Caco-2 (cell line): ENCODE data around the gene ATAT1. TPM values are rescaled to one million over a fixed set of nuclear protein-coding genes. Genes with fewer than 3 reads are reported as not detected.

Source experiments
- BruUV-seq: library from RNA; stranded (reverse); fragments of 400-500 nt; replicated peaks from 2 replicates; lab custom pipeline; 2021; lab: Mats Ljungman, UMichigan
- CTCF ChIA-PET: fragments of 300-600 bp; sonication (Branson Sonifier 250); formaldehyde crosslinking; loops from one replicate; lab custom pipeline; 2022; ENCODE audit warnings: antibody characterized with exemption; lab: Charles Lee
- POLR2A ChIA-PET: fragments of 300-600 bp; sonication (Branson Sonifier 250); formaldehyde crosslinking; loops from one replicate; lab custom pipeline; 2022; ENCODE audit warnings: antibody characterized with exemption; lab: Charles Lee
- DNase-seq, 2 experiments: peaks; one replicate each; pipeline versions ENCODE4 v3.0.0 to v3.0.0-alpha.2; 2020 to 2022
- H3K27me3 ChIP-seq: replicated peaks from 2 replicates; pipeline ENCODE4 v1.6.0; 2011; ENCODE audit warnings: low read length; ENCODE audit not compliant: control insufficient read depth, insufficient read depth
- H3K36me3 ChIP-seq: 2 replicates; pipeline ENCODE4 v1.5.1; 2011; ENCODE audit warnings: low read length; ENCODE audit not compliant: control insufficient read depth, insufficient read depth
- H3K4me1 ChIP-seq: fragments of 250-450 bp; sonication (Bioruptor Pico); 2 replicates; pipeline ENCODE4 v1.5.1; 2020; ENCODE audit warnings: mild to moderate bottlenecking
- H3K4me3 ChIP-seq: 2 replicates; pipeline ENCODE4 v1.5.1; 2011; ENCODE audit warnings: low read depth, mild to moderate bottlenecking, control low read depth, low read length
- H3K9me3 ChIP-seq: fragments of 250-450 bp; sonication (Bioruptor Pico); 2 replicates; pipeline ENCODE4 v1.5.1; 2020; ENCODE audit warnings: mild to moderate bottlenecking, moderate library complexity
- H3K27ac Mint-ChIP-seq: one replicate; pipeline ENCODE4 v1.8.0; 2022; ENCODE audit warnings: mixed read lengths; ENCODE audit not compliant: unreplicated experiment
- H3K27me3 Mint-ChIP-seq: one replicate; pipeline ENCODE4 v1.8.0; 2022; ENCODE audit warnings: mixed read lengths; ENCODE audit not compliant: insufficient read depth, unreplicated experiment
- H3K36me3 Mint-ChIP-seq: one replicate; pipeline ENCODE4 v1.8.0; 2022; ENCODE audit warnings: mild to moderate bottlenecking, mixed read lengths; ENCODE audit not compliant: insufficient read depth, unreplicated experiment
- H3K4me1 Mint-ChIP-seq: one replicate; pipeline ENCODE4 v1.8.0; 2022; ENCODE audit warnings: low read depth, mixed read lengths; ENCODE audit not compliant: unreplicated experiment
- H3K4me3 Mint-ChIP-seq: one replicate; pipeline ENCODE4 v1.8.0; 2022; ENCODE audit warnings: mild to moderate bottlenecking, moderate library complexity, mixed read lengths; ENCODE audit not compliant: unreplicated experiment
- H3K9me3 Mint-ChIP-seq: one replicate; pipeline ENCODE4 v1.8.0; 2022; ENCODE audit warnings: mixed read lengths; ENCODE audit not compliant: unreplicated experiment
- intact Hi-C: fragments of 100-400 bp; cut with micrococcal nuclease; formaldehyde crosslinking; loops from one replicate; pipeline ENCODE4 v1.10.0; 2022; ENCODE audit not compliant: unreplicated experiment
- total RNA-seq: library from RNA; stranded (reverse); gene quantifications from 2 replicates; pipeline ENCODE4 v1.2.3, GENCODE V29; 2022
- TF ChIP-seq, protein P1 (sequence below), 2 experiments: fragments of 200-600 bp in 1 of 2; IDR thresholded peaks; 1 replicate in 1 of 2; 2 replicates in 1 of 2; pipeline versions ENCODE4 v1.5.1 to v1.8.0; 2011 to 2022; ENCODE audit warnings: antibody characterized with exemption in 1 of 2, control low read depth in 1 of 2, inconsistent platforms in 1 of 2, low read depth in 1 of 2, low read length in 1 of 2, mild to moderate bottlenecking in 1 of 2, moderate library complexity in 1 of 2; ENCODE audit not compliant: insufficient read depth in 1 of 2, severe bottlenecking in 1 of 2, unreplicated experiment in 1 of 2

Gene ATAT1
- total RNA-seq, 1 experiment from 2014 or later = 17.9 TPM

DNA sequence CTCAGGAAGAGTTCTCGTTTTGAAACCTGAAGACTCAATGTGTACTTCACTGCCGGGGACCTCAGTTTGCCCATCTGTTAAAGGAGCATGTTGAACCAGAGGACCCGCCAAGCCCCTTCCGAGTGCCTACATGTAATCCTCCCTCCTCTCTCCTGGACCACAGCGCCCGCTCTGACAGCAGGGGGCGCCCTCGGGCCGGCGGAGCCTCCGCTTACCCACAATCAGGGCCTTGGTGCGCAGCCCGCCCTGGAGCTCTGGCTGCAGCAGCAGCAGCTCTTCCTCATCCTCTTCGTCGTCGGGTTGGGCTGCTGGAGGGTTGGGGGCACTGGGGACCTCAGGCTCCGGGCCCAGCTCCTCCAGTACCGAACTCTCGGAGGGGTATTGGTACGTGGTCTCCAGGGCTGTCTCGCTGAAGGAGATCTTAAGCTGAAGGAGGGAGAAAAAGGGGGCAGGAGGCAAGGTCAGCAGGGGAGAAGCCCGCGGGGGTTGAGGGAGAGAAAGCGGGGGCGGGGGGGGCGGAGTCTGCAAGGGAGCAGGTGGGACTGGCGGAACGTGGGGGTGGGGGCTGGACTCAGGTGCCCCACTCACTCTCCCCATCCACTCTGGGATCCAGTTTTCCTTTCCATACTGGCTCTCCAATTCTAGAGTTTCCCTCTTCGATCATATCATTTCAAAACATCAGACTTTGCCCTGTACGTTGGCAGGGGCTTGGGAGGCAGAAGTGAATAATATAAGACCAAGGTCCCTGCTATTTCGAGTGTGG lies 52.5 kb downstream of the ATAT1 start:
- Mint-ChIP-seq H3K9me3 (no peaks in the 10 kb centered on the region), H3K36me3 (peaks cover 14% of the 10 kb centered on the region), H3K27ac (no peak overlapping the region), H3K4me1 (peaks cover 4% of the 10 kb centered on the region), H3K27me3 (no peaks in the 10 kb centered on the region), H3K4me3 (no peak overlapping the region)
- no peaks in the 10 kb centered on the region for H3K27me3 ChIP-seq
- H3K4me1 ChIP-seq = 0 out of 2 replicates have a peak, but pooled peaks cover 4% of the 10 kb centered on the region
- no peaks in the 10 kb centered on the region for H3K9me3 ChIP-seq
- ChIA-PET POLR2A (interaction anchor here (0.5 to 1.2 kb wide), 3 partner anchors 38 to 64 kb away, joined by 3 to 5 read pairs (median 4); partner anchors contain the start of gene MDC1), CTCF (interaction anchor here (0.5 to 2.0 kb wide), 13 partner anchors 9 to 408 kb away, joined by 3 to 28 read pairs (median 4); partner anchors contain the start of genes MDC1 and NRM)
- no peak overlapping the region for H3K4me3 ChIP-seq
- intact Hi-C loops = loop anchor here (1.0 kb wide), 2 partner anchors 38 to 43 kb away; partner anchors contain the start of gene MDC1
- peak; percentile 68 to 86 for DNase-seq
- TF ChIP-seq, protein P1, sequence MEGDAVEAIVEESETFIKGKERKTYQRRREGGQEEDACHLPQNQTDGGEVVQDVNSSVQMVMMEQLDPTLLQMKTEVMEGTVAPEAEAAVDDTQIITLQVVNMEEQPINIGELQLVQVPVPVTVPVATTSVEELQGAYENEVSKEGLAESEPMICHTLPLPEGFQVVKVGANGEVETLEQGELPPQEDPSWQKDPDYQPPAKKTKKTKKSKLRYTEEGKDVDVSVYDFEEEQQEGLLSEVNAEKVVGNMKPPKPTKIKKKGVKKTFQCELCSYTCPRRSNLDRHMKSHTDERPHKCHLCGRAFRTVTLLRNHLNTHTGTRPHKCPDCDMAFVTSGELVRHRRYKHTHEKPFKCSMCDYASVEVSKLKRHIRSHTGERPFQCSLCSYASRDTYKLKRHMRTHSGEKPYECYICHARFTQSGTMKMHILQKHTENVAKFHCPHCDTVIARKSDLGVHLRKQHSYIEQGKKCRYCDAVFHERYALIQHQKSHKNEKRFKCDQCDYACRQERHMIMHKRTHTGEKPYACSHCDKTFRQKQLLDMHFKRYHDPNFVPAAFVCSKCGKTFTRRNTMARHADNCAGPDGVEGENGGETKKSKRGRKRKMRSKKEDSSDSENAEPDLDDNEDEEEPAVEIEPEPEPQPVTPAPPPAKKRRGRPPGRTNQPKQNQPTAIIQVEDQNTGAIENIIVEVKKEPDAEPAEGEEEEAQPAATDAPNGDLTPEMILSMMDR (IDR thresholded peaks at IDR 0.05; ENCODE audit: insufficient read depth in 1 of 2, low read depth in 1 of 2, low read length in 1 of 2, severe bottlenecking in 1 of 2, unreplicated experiment in 1 of 2) = peak; percentile 81 to 95
- BruUV-seq = no TSS peak
- H3K36me3 ChIP-seq = no peaks in the 10 kb centered on the region

DNA sequence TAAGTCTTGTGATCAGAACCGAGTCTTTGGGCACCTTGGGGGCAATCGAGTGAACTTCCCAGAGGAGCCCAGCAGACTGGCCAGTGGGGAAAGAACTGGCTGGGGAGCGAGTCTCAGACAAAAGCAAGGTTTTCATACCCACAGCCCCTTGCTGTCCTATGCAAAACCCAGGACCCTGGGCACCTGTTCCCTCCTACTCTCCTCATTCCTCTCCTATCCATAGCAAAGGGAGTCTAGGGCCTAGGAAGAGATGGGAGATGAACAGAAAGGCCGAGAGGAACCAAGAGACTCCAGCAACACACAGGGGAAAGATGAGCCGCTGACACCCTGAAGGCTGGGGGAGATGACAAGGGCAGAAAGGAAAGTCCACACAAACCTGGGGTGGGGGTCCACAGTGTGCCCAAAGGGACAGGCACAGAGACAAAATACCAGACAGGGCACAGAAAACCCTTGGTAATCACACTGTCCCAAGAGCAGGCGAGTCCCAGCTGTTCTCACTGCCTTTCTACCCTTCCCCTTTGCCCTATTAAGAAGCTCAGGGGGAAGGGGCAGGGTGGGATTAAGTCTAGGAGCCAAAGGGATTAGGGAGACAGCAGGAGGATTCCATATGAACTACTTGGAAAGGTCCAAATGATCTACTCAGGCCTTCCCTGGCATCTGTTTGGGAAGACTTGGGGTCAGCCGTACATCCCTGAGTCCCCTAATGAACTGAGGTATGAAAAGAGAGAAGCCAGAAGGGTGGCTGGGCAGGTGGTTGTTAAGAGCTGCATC lies 53.3 kb downstream of the ATAT1 start:
- H3K4me3 Mint-ChIP-seq = no peak overlapping the region
- Histone ChIP-seq H3K27me3 (no peaks in the 10 kb centered on the region), H3K4me3 (no peak overlapping the region), H3K4me1 (0 out of 2 replicates have a peak, but pooled peaks cover 4% of the 10 kb centered on the region), H3K36me3 (no peaks in the 10 kb centered on the region), H3K9me3 (no peaks in the 10 kb centered on the region)
- intact Hi-C loops = loop anchor here (1.0 kb wide), 2 partner anchors 37 to 42 kb away; partner anchors contain the start of gene MDC1
- H3K9me3 Mint-ChIP-seq = no peaks in the 10 kb centered on the region
- H3K4me1 Mint-ChIP-seq = peaks cover 6% of the 10 kb centered on the region
- DNase-seq = no peak
- no TSS peak for BruUV-seq
- no peak overlapping the region for H3K27ac Mint-ChIP-seq
- peaks cover 14% of the 10 kb centered on the region for H3K36me3 Mint-ChIP-seq
- TF ChIP-seq, protein P1 (IDR thresholded peaks at IDR 0.05; ENCODE audit: insufficient read depth in 1 of 2, low read depth in 1 of 2, low read length in 1 of 2, severe bottlenecking in 1 of 2, unreplicated experiment in 1 of 2) = no peak
- ChIA-PET POLR2A (interaction anchor here (0.6 to 1.2 kb wide), 2 partner anchors 16 to 37 kb away, joined by 3 read pairs; partner anchors contain the start of gene MDC1), CTCF (interaction anchor here (0.8 to 2.0 kb wide), 5 partner anchors 8 to 407 kb away, joined by 4 to 28 read pairs (median 17); partner anchors contain the start of gene MDC1)
- no peaks in the 10 kb centered on the region for H3K27me3 Mint-ChIP-seq

DNA sequence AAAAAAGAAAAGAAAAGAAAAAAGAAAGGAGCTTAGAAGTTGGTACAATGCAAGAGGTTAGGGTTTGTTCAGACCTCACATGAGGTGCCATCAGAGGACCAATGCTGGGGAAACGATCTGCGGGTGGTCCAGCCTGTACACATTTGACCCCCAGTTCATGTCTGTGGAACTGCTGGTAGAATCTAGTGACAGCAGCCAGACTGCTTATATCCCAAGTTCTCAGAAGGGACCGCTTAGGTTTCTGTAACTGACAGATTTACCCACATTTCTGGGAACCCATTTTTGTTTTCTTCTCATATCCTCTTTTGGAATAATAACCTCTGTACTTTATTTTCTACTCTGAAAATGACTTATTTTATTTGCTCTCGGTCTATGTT lies 55.1 kb downstream of the ATAT1 start:
- H3K27me3 Mint-ChIP-seq = no peaks in the 10 kb centered on the region

More for the DNA sequence above, 55.1 kb downstream of the ATAT1 start:
- H3K4me1 Mint-ChIP-seq = peaks cover 13% of the 10 kb centered on the region
- H3K9me3 Mint-ChIP-seq = no peaks in the 10 kb centered on the region
- Histone ChIP-seq H3K4me1 (0 out of 2 replicates have a peak, but pooled peaks cover 4% of the 10 kb centered on the region), H3K9me3 (no peaks in the 10 kb centered on the region), H3K27me3 (no peaks in the 10 kb centered on the region), H3K4me3 (no peak overlapping the region), H3K36me3 (no peaks in the 10 kb centered on the region)
- intact Hi-C loops = no loop called here
- no peak for DNase-seq
- H3K36me3 Mint-ChIP-seq = peaks cover 13% of the 10 kb centered on the region
- no TSS peak for BruUV-seq
- H3K27ac Mint-ChIP-seq = no peak overlapping the region
- H3K4me3 Mint-ChIP-seq = no peak overlapping the region
- ChIA-PET POLR2A (no interaction called here), CTCF (no interaction called here)
- TF ChIP-seq, protein P1 (IDR thresholded peaks at IDR 0.05; ENCODE audit: insufficient read depth in 1 of 2, low read depth in 1 of 2, low read length in 1 of 2, severe bottlenecking in 1 of 2, unreplicated experiment in 1 of 2) = no peak
